Adrenal gland (tissue), 12 donors: ENCODE data around the gene WDR5B. TPM values are rescaled to one million over a fixed set of nuclear protein-coding genes. Genes with fewer than 3 reads are reported as not detected.
A peak's percentile ranks its signal among the peaks of the same experiment; 100 is the strongest.

Experiments used
- DNase-seq, 7 donors: peaks; one replicate each; pipeline ENCODE4 v3.0.0-alpha.2; 2019 to 2020
- H3K27ac ChIP-seq, 5 donors: fragments of 200-600 bp; sonication (generic) in 4 of 5; 1 replicate in 3 of 5; 2 replicates in 2 of 5; pipeline versions ENCODE4 v1.5.1 to v1.8.0; 2016 to 2020; ENCODE audit warnings: mild to moderate bottlenecking in 1 of 5
- H3K27me3 ChIP-seq: fragments of 200-600 bp; 2 replicates; pipeline ENCODE4 v1.8.0; 2021
- H3K36me3 ChIP-seq, 2 donors: fragments of 200-600 bp; replicated peaks in 1 of 2; 1 replicate in 1 of 2; 2 replicates in 1 of 2; pipeline versions ENCODE4 v1.5.1 to v1.8.0; 2018 to 2022
- H3K4me1 ChIP-seq, 2 donors: fragments of 200-600 bp; replicated peaks in 1 of 2; 1 replicate in 1 of 2; 2 replicates in 1 of 2; pipeline versions ENCODE4 v1.5.1 to v1.8.0; 2018 to 2021
- H3K4me3 ChIP-seq, 4 donors: fragments of 200-600 bp; sonication (generic) in 3 of 4; one replicate each; pipeline ENCODE4 v1.5.1; 2016 to 2018
- H3K9me3 ChIP-seq, 3 donors: fragments of 200-600 bp; sonication (generic) in 1 of 3; replicated peaks in 1 of 3; 1 replicate in 2 of 3; 2 replicates in 1 of 3; pipeline versions ENCODE4 v1.5.1 to v1.8.0; 2016 to 2021
- POLR2A ChIP-seq, 2 donors: fragments of 450-650 bp; IDR thresholded peaks; one replicate each; pipeline ENCODE4 v1.6.1; 2017; ENCODE audit warnings: antibody characterized with exemption in 2 of 2, mild to moderate bottlenecking in 2 of 2, moderate library complexity in 1 of 2
- WGBS, 4 donors: extraction: QIAGEN DNeasy Blood & Tissue Kit in 2 of 4; methylation state at CpG; one replicate each; pipeline versions ENCODE4 v1.1.5 to v1.1.7; 2013 to 2017; 5-methylcytosine and 5-hydroxymethylcytosine counted together
- intact Hi-C, 2 donors: fragments of 100-400 bp; cut with DNase I; formaldehyde crosslinking; loops; one replicate each; pipeline versions ENCODE4 v1.14.1 to v1.15.0; 2022 to 2023
- polyA plus RNA-seq, 3 donors: library from polyadenylated mRNA; stranded (reverse); fragments of 200-250 nt in 2 of 3; fragments of 350-450 nt in 1 of 3; fragmentation: Illumina TruSeq in 1 of 3; extraction: RNeasy Lipid Tissue Mini Kit (QIAGEN cat#74804) in 1 of 3; gene quantifications; one replicate each; pipeline ENCODE4 v1.2.3, GENCODE V29; 2013 to 2014
- total RNA-seq, 9 donors: library from RNA; depleted of rRNA in 4 of 9; stranded (reverse); fragments of >200 nt in 4 of 9; fragments of 120-200 nt in 1 of 9; fragmentation: NEBNext Ultra II Directional in 1 of 9; extraction: Animal tissue kit (Norgen Biotek cat#: 25700) in 1 of 9; gene quantifications; one replicate each; pipeline versions ENCODE4 v1.1.0 to v1.2.4, GENCODE V29; 2013 to 2023
- TF ChIP-seq, protein P1 (sequence below), 6 experiments: fragments of 450-650 bp in 4 of 6; fragments of 200-600 bp in 2 of 6; sonication (generic) in 1 of 6; IDR thresholded peaks; 1 replicate in 5 of 6; 2 replicates in 1 of 6; pipeline versions ENCODE4 v1.5.1 to v1.8.0; 2016 to 2021; ENCODE audit warnings: antibody characterized with exemption in 6 of 6, mild to moderate bottlenecking in 2 of 6, moderate library complexity in 1 of 6
- donor health status: healthy with polysubstance abuse.
- donor health status: Bipolar disorder and iron deficiency.
- donor health status: DM: yes; HTN: yes; CAD: no.
- donor health status: DM: no; HTN: no; CAD: no.
- donor health status: DM: no; HTN: no; CAD: no.
- donor health status: DM: yes; HTN: yes; CAD: no.

Gene WDR5B
- total and polyA plus RNA-seq, 12 donors: 3.0 to 10.3 (median 6.7) TPM

DNA sequence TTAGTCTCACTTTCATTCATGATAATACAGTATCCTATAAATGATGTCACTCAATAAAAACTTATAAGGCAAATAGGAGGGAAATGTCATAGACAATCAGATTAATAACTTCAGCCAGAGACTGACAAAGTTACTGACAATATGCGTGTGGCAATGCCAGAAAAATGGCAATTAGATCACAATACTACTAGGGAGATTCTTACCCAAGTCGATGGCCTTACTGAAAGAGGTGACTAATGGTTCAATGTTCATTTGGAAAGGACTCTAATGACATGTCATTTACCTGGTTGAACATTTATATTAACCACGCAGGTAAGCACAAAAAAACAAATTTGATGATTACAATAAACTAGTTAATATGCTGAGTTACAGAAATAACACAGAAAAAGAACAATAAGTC lies 45.9 kb upstream of the WDR5B start:
- Histone ChIP-seq H3K27ac (no peak overlapping the region), H3K4me1 (peaks cover 0 to 7% of the 10 kb centered on the region in 2 donors), H3K36me3 (peaks cover 0 to 37% of the 10 kb centered on the region in 2 donors), H3K9me3 (no peaks in the 10 kb centered on the region), H3K27me3 (no peaks in the 10 kb centered on the region), H3K4me3 (no peak overlapping the region)
- intact Hi-C loops: no loop called here
- DNase-seq: no peak
- WGBS, 4 donors: 71 to 82% (median 78%) methylated on average over 3 of the region's 3 CpGs
- TF ChIP-seq, protein P1, sequence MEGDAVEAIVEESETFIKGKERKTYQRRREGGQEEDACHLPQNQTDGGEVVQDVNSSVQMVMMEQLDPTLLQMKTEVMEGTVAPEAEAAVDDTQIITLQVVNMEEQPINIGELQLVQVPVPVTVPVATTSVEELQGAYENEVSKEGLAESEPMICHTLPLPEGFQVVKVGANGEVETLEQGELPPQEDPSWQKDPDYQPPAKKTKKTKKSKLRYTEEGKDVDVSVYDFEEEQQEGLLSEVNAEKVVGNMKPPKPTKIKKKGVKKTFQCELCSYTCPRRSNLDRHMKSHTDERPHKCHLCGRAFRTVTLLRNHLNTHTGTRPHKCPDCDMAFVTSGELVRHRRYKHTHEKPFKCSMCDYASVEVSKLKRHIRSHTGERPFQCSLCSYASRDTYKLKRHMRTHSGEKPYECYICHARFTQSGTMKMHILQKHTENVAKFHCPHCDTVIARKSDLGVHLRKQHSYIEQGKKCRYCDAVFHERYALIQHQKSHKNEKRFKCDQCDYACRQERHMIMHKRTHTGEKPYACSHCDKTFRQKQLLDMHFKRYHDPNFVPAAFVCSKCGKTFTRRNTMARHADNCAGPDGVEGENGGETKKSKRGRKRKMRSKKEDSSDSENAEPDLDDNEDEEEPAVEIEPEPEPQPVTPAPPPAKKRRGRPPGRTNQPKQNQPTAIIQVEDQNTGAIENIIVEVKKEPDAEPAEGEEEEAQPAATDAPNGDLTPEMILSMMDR (IDR thresholded peaks at IDR 0.05): no peak
- no peak for TF ChIP-seq POLR2A (IDR thresholded peaks at IDR 0.05)

DNA sequence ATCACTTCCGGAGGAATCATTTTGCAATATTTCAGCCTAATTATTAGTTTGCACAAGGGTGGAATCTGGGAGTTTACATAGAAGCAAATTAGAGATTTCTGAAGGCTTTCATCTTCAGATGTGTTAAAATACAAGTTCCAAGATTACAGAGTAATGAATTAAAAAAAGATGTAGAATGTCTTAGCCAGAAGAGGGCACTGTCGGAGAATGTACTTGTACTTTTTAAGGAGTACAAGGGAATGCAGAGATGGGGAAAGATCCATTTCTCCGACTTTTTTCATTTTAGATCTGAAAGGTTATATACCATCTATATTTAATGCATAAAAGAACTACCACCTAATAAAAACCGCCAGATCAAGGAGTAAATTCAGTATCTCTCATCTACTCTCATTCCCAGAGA lies 43.1 kb upstream of the WDR5B start:
- intact Hi-C loops: loop anchor here in 1 of 2 donors (10.0 kb wide), 2 partner anchors 76 to 226 kb away; partner anchors contain the start of gene PARP14

DNA sequence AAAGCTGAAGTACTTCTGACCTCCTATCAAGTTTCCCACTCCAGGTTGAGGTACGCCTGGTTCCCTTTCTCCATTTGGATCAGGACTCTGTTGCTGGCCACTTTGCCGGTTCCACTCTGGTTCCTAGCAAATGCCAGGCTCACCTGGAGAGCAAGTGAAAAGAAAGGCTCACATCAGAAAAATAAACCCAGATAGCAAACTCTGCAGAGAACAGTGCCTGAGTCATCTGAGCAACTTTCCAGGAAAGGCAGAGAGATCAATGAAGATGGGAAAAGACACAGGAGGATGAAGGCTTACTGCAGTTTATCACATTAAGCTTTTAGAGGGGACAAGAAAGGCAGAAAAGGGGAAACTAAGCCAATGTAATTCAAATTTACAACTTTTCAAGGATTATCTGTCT lies 41.8 kb upstream of the WDR5B start:
- H3K4me1 ChIP-seq: no peaks in the 10 kb centered on the region
- intact Hi-C loops: loop anchor here in 1 of 2 donors (10.0 kb wide), 2 partner anchors 77 to 227 kb away; partner anchors contain the start of gene PARP14
- no peaks in the 10 kb centered on the region for H3K27me3 ChIP-seq
- 85 to 98% (median 91%) methylated on average over 2 of the region's 2 CpGs for WGBS, 4 donors
- H3K27ac ChIP-seq: no peak overlapping the region
- no peak for DNase-seq
- H3K9me3 ChIP-seq: peaks cover 0 to 5% (median 0%) of the 10 kb centered on the region in 3 donors
- H3K4me3 ChIP-seq: no peak overlapping the region
- TF ChIP-seq POLR2A (IDR thresholded peaks at IDR 0.05): no peak
- peaks cover 0 to 44% of the 10 kb centered on the region in 2 donors for H3K36me3 ChIP-seq

More for the DNA sequence above, 43.1 kb upstream of the WDR5B start:
- TF ChIP-seq, protein P1 (IDR thresholded peaks at IDR 0.05): peak; percentile 41 to 55 (median 52)
- TF ChIP-seq POLR2A (IDR thresholded peaks at IDR 0.05): no peak
- no peak overlapping the region for H3K27ac ChIP-seq
- H3K36me3 ChIP-seq: peaks cover 0 to 37% of the 10 kb centered on the region in 2 donors
- peaks cover 0 to under 1% of the 10 kb centered on the region in 2 donors for H3K4me1 ChIP-seq
- H3K9me3 ChIP-seq: peaks cover 0 to 5% (median 0%) of the 10 kb centered on the region in 3 donors
- H3K27me3 ChIP-seq: no peaks in the 10 kb centered on the region
- no peak overlapping the region for H3K4me3 ChIP-seq
- 47 to 58% (median 51%) methylated on average over 4 of the region's 4 CpGs for WGBS, 4 donors
- DNase-seq: peak in 2 of 7 donors; percentile 29 to 39

DNA sequence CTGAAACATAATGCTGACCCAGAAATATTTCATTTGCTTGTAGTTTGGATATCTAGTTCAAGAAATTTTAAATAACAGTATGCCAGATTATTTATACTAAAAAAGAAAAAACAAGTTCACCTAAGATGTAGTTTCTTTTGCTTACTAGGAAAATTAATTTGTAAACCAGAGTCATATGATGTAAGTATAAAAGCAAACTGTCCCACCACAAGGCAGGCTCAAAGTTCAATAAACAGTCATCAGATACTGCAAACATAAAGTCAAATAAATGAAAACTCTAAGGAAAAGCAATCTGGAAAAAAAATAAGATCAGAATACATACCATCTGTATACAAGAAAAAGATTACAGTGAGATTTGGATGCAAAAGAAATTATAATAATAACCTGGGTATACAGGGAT lies 40.2 kb upstream of the WDR5B start:
- no peaks in the 10 kb centered on the region for H3K4me1 ChIP-seq
- intact Hi-C loops: loop anchor here in 1 of 2 donors (10.0 kb wide), 2 partner anchors 79 to 229 kb away; partner anchors contain the start of gene PARP14

More for the DNA sequence above, 40.2 kb upstream of the WDR5B start:
- H3K27me3 ChIP-seq: no peaks in the 10 kb centered on the region
- H3K27ac ChIP-seq: no peak overlapping the region
- no peak for TF ChIP-seq POLR2A (IDR thresholded peaks at IDR 0.05)
- TF ChIP-seq, protein P1 (IDR thresholded peaks at IDR 0.05): no peak
- peaks cover 0 to 39% of the 10 kb centered on the region in 2 donors for H3K36me3 ChIP-seq
- H3K9me3 ChIP-seq: peaks cover 0 to 5% (median 0%) of the 10 kb centered on the region in 3 donors
- DNase-seq: no peak
- no peak overlapping the region for H3K4me3 ChIP-seq
